GM19468 (cell line): ENCODE results near the gene DOCK2.
"Not testable (repeated sequence)": the region's sequence is repeated elsewhere in the genome, so short reads cannot be mapped to it uniquely, and the experiment has no call there.

Experiments used
- ATAC-seq: cut with Tn5 transposase; IDR thresholded peaks from one replicate; pipeline ENCODE4 v1.9.1; 2021; ENCODE audit warnings: mild to moderate bottlenecking, moderate library complexity, moderate number of reproducible peaks; ENCODE audit not compliant: unreplicated experiment; ENCODE audit errors: extremely low read depth

Gene DOCK2

DNA sequence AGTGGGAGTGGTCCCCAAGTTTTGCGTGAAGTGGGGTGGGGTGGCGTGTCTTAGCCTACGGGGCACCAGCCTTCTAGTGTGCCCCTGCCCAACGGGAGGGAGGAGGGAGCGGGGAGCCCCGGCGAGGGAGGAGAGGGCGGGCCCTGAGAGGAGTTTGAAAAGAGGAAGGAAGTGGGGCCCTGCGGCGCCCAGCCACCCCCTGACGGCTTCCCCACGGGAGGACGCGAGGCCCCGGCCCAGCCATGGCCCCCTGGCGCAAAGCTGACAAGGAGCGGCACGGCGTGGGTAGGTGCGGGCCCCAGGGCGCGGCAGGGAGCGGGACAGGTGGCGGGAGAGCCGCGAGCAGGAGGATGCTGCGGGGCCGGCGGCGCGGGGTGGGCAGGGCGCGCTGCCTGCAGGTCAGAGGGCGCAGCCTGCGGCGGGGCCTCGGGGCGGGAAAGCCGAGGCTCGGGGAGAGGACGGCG lies at the start of gene DOCK2:
Gene DOCK2, plus strand, starts transcription at position 191 of the 464 bp plus-strand sequence. Its CDS starts 52 bp downstream, at position 243.
- ATAC-seq, result peak; percentile 94

DNA sequence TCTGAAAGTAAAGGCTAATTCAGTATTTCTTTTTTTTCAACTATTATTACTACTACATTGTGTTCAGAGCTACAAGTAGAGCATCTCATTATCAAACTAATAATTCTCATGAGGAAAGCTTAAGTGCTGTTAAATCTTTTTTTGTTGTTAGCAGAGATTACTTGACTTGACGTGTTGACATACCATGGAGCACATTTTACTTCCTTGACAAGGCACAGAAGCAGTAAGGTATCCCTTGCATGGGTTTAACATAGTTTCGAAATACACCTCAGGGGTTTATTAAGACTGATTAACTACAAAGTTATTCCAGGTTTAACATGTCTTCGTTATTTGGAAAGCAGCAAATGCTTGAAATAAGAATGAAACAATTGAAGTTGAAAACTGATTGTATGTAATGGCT lies 46.5 kb upstream of the DOCK2 start:
- ATAC-seq, result no peak

DNA sequence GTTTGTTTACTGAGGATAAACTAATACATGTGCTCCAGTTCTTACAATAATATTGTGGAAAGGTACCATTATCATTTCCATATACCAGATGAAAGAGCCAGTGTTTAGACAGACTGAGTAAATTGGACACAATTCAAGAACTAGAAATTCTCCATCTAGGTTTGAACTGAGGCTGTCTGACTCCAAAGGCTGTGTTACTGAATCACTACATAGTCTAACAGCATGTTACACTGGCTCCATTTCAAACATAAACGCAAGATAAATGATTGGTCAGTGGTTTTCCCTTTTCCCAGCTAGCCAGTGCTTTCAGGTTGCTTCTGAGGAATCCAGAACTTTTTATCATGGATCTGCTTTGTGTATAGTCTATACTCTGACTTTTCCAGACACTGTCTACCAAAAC lies 45.4 kb upstream of the DOCK2 start:
- no peak for ATAC-seq

DNA sequence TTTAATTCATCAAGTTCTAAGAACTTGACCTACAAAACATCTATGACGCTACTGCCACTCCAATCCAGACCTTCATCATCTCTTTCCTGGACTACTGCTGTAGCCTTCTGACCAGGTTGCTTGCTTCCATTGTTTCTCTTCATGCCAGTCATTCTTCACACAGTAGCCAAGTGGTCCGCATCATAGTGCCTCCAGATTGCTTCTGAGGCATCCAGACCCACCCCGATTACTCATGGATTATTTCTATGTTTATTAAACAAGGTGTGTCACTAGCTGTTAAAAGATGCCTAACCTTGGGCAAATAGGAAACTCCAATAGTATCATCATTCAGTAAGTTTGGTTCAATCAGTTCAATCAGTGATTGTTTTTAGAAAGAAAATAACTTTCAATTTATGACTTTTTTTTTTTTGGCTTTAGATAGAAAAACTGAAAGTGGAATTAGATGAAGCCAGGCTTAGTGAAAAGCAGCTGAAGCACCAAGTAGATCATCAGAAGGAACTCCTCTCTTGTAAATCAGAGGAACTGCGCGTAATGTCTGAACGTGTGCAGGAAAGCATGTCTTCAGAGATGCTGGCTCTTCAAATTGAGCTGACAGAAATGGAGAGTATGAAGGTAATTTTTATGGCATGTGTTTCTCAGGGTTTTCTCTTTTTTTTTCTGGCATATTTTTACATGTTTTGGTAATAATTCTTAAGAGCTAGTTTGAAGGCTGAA lies 44.0 kb upstream of the DOCK2 start:
- no peak for ATAC-seq

DNA sequence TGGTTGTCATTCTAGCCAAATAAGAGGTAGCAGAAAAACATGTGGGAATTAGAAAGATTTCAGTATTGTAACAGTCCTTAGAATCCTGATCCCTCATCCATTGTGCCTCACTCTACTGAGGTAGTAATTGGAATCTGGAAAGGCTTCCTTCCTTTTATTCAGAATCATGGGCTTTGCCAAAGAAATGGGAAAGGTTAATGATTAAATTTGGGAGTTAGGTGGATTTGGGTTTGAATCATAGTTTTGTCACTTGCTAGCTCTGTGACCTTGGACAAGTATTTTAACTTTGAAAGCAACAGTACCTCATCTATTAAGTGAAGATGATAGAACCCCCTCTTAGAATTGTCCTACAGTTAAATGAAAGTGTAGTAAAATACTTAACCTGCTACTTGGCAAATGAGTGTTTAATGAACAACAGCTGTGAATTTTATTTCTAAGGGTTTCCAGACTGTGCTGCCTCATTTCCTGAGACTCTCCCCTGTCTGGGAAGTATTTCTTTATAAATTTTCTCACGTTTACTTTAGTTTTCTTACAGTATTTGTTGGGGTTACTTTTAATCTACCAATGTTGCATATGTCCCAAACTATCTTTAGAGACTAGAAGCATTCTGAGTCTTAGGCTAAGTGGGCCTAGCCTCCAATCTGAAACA lies 41.8 kb upstream of the DOCK2 start:
- ATAC-seq, result no peak

DNA sequence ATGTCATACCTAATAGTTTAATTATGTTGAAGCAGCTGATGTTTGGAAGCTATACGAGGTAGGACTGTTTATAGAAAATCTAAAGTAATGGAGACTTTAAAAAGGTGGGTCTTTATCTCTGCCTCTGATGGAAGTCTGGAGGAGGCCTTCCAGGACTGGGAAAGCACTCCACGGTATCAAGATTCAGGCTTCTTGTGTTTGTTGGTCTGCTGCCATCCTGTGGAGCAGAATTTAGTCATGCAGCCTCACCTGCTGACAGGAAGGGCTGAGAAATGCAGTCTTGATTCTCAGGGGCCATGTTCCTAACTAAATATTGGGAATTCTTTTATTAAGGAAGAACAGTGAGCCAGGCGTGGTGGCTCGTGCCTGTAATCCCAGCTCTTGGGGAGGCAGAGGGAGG lies 37.6 kb upstream of the DOCK2 start:
- ATAC-seq, result no peak

DNA sequence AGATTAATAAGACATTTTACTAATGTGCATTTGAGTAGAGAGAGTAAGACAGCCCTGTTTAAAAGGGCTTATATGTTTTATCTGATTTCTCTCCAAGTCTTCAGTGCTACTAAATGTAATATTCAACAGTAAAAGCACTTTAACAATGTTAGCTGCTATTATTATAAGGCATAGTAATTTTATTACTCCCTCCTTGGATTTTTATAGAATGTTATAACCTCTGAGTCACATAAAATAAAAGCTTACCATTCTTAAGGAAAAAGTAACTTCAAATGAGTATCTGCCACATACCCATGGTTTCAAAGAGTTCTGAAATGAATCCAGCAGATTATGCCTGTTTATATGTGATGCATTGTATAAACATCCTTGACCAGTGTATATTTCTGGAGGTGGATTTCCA lies 34.5 kb upstream of the DOCK2 start:
- ATAC-seq, result no peak

DNA sequence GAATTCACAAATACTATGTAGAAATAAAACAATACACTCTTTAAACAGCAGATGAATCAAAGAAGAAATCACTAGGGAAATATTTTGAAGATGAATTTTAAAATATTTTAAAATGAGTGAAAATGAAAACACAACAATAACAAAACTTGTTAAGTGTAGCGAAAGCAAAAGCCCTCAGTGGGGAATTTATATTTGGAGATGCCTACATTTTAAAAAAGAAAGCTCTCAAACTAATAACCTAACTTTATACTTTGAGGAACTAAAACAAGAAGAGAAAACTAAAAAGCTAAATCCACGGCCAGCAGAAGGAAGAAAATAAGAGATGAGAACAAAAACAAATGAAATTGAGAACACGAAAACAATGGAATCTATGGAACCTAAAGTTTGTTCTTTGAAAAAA lies 30.8 kb upstream of the DOCK2 start:
- ATAC-seq, result no peak

DNA sequence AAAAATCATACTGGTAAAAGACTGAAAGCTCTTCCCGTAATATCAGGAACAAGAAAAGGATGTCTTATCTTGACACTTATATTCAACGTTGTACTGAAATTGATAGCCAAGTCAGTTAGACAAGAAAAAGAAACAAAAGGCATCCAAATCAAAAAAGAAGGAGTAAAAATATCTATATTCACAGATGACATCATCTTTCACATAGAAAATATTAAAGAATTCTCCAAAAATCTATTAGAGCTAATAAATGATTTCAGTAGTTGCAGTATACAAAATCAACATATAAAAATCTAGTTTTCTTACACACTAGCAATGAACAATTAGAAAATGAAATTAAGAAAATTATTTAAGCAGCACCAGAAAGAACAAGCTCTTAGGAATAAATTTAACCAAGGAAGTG lies 29.2 kb upstream of the DOCK2 start:
- ATAC-seq, result no peak

DNA sequence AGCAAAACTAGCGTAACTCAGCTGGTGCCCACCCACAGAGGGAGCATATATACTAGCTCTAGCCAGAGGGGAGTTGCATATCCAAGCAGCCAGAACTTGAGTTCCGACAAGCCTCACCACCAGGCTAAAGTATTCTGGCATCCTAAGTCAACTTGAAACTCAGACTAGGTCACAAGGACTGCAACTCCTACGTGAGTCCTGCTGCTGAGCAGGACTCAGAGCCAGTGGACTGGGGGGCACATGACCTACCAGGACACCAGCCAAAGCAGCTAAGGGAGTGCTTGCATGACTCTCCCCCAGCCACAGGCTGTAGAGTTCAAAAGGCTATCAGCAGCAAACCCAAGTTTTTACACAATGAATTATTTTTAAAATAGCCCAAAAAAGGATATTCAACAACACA lies 27.4 kb upstream of the DOCK2 start:
- no peak for ATAC-seq

DNA sequence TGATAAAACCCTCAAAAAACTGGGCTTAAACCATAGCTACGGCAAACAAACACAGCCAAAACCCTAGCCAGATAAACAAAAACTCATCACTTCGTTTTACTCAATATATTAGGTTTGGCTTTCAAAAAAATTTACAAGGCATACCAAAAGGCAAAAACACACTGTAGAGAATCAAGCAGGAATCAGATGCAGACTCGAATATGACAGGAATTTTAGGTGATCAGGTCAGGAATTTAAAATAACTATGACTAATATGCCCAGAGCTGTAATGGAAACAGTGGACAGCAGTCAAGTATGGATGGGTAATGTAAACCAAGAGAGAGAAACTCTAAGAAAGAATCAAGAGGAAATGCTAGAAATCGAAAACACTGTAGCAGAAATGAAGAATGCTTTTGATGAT lies 26.5 kb upstream of the DOCK2 start:
- ATAC-seq, result no peak

DNA sequence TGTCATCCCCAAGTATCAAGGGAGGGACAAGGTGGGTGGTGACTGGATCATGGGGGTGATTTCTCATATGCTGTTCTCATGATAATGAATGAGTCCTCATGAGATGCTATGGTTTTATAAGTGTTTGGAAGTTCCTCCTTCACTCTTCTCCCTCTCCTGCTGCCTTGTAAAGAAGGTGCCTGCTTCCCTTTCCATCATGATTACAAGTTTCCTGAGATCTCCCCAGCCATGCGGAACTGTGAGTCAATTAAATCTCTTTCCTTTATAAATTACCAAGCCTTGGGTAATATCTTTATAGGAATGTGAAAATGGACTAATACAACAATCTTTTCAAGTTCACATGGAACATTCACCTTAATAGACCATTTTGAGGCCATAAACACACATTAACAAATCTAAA lies 21.5 kb upstream of the DOCK2 start:
- ATAC-seq, result no peak

DNA sequence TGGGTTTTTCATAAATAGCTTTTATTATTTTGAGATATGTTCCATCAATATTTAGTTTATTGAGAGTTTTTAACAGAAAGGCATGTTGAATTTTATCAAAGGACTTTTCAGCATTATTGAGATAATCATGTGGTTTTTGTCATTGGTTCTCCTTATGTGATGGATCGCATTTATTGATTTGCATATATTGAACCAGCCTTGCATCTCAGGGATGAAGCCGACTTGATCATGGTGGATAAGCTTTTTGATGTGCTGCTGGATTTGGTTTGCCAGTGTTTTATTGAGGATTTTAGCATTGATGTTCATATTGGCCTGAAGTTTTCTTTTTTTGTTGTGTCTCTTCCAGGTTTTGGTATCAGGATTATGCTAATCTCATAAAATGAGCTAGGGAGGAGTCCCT lies 12.8 kb upstream of the DOCK2 start:
- ATAC-seq, result not testable (repeated sequence)

DNA sequence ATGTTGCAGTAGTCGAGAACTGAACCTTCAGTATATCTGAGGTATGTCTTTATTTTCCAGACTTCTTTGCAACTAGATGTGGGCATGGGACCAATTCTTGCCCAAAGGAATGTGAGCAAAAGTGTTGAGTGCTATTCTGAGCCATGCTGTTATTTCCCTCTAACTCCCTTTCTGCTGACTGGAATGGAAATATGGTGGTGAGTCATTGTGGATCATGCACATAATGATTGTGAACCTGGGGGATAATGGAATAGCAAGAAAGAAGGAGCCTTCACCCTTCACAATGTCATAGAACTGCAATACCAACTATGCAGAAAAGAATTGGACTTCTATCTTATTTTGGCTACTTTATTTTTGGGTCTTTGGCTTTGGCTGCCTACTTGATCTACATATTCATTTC lies 10.3 kb upstream of the DOCK2 start:
- ATAC-seq, result no peak

DNA sequence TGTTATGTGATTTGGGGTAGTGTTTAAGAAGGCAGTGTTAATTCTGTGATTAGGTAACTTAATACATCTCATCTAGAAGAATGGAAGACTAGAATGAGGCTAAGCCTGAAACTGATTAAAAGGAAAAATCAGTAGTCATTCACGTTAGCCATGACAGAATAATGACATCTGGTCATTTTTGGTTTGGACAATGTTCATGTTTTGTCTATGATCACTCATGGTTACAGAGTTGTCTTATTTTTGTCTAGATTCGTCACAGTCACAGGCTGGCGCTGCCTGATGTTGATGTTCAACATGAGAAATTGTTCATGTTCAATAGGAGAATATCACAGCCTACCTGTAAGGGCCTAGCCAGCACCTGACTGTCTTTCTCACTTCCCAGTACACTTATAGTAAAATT lies 9.5 kb upstream of the DOCK2 start:
- no peak for ATAC-seq

DNA sequence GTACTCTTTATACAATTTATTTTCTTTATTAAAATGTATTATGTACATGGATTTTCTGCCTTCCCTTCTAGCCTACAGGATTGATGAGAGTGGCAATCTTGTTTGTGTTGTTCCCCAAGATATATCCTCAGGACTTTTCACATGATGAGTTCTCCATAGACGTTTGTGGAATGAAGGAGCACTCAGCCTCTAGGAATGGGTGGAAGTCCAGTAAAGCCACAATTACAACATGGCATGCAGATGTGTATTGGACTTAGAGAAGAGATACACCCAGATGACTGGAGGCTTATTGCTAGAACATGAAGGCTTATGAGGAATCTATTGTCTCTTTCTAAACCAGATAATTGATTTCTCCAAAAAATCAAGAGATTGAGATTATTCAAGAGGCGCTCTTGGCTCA lies 8.2 kb upstream of the DOCK2 start:
- ATAC-seq, result no peak

DNA sequence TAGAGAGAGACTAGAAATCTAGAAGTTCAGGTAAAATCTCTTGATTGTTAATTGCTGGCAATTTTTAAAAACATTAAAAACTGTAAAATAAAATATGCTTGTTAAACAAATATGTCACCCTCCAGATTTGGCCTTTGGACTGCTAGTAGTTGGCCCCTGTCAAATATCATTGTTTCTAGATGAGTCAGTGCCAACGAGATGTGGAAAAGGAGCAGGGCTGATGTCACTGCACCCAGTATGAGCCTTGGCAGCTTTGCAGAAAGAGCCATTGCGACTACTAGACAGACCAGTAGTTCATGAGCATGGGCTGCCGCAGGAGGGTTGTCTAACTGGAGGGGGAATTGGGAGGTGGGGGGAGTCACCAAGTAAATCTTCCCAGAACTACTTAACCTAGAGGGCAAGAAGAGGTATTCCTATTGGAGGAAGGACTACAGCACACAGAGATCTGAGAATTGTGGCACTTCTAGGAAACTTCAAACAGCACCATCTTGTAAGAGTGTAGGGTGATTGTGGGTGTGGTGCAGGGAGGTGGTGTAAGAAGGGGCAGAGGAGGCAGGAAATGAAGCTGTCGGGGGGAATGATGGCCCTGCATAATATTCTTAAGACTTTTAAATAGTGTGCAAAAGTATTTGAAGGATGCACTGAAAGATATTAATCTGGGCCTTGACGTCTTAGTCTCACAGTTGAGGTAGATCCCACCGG lies 7.1 kb upstream of the DOCK2 start:
- no peak for ATAC-seq

DNA sequence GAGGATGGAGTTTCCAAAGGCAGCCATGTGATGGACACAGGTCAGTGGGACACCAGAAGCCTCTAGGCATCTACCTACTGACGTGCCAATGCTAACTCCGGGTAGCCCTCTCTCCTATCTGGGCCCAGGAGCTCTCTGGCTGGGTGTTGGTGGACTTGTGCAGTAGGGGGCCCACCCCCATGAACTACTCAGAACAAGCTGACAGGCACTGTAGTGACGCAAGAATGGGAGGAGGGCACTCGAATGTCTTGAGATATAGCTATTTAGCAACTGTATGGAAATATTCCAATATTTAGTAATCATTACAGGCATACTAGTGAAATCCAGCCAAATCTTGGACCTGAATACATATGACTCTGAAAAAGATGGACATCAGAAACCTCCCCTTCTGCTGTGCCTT lies 5.7 kb upstream of the DOCK2 start:
- ATAC-seq, result no peak

DNA sequence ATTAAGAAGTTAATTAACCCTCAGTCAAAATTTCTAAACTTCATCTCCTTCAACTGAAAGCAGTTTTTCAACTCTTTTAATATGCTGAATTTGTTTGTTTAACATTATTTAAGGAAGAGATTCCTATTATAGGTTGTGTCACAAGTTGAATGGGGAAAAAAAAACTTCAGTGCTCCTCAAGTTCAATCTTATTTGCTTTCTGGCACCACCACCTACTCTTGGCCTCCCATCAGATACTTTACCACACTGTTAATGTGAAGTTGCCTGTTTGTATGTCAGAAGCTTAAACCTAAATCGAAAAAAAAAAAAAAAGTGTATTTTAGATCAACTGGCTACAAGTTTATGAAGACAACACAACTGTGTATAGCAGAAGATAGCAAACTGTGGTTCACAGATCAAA lies 4.1 kb upstream of the DOCK2 start:
- ATAC-seq, result no peak

DNA sequence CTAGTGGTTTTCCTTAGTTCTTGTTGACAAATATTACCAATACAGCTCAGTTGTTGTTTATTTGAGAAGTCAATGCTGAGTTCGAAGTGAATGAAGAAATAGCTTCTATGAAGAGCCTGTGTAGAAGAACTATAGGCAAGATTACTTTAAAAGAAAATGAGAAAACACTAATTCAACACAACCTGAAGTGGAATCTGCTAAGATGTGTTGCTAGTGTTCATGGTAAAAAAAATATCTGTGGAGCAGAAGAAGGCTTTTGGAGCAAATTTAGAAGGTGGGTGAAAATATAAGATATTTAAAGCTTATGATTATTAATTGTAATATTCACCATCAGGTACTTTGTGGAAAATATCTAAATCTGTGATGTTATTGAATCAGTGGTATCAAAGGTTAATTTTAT lies 2.5 kb upstream of the DOCK2 start:
- no peak for ATAC-seq

DNA sequence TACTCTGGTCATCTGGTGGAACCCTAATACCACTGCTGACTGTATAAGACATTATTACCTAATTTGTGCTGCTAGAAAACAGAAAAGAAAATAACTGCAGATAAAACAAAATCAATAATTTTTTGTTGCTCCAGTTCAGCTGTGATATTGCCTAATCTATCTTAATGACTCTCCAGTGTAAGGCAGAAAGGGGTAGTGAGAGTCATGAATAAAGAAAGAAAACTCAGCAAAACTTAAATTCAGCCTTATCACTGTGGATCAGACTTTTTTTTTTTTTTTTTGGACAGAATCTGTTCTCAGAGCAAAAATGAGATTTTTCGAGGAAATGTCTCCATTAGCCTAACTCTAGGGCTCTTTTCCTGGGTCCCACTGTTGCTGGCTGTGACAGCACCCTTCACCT lies 1.1 kb upstream of the DOCK2 start:
- no peak for ATAC-seq
